GM19463 (cell line): ENCODE measurements around the gene DAND5.
"Not testable (repeated sequence)": the region's sequence is repeated elsewhere in the genome, so short reads cannot be mapped to it uniquely, and the experiment has no call there.

ENCODE experiments used
- ATAC-seq: cut with Tn5 transposase; IDR thresholded peaks from one replicate; pipeline ENCODE4 v1.9.1; 2021; ENCODE audit warnings: mild to moderate bottlenecking, moderate library complexity; ENCODE audit not compliant: unreplicated experiment

The DAND5 gene

GRCh38 chr19:12945479-12946091, 23.8 kb upstream of the DAND5 start, which contains the start of gene RAD23A:
Gene RAD23A (plus strand): TSS chr19:12945862. CDS start chr19:12945949, 87 bp downstream.
- peak; percentile 74 for ATAC-seq

DNA sequence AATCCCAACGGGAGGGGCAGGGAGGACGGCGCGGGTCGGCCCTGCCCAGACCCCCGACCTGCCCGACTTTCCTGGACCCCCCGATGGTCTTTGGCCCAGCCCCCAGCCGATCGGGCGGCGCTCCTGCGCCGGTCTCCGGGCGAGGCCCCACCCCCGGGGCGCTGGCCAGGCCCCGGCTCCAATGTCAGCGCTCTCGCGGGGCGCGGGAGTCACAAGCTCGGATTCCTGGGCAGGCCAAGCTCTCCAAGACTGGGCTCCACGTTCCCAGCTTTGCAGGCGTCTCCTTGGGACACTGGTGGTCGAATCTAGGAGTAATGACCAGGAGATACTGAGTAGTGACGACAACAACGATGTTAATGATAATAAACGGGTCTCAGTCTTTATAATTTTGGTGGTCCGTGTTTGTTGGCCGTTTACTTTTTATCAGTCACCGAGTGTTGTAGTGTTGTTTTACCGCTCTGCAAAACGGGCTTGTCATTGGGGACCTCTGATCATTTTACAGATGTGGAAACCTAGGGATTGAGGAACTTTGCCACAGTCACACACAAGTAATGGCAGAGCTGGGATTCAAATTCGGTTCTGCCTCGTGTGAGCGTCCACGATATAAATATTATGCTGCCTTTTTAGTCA, 23.2 kb upstream of the DAND5 start:
- peak; percentile 40 for ATAC-seq

- no peak for ATAC-seq
Observed at GRCh38 chr19:12946731-12947496, 22.5 kb upstream of the DAND5 start.

- ATAC-seq, result no peak
Observed at GRCh38 chr19:12947702-12948611, 21.4 kb upstream of the DAND5 start.

GRCh38 chr19:12948612-12949362, 20.6 kb upstream of the DAND5 start:
- ATAC-seq, result no peak

DNA sequence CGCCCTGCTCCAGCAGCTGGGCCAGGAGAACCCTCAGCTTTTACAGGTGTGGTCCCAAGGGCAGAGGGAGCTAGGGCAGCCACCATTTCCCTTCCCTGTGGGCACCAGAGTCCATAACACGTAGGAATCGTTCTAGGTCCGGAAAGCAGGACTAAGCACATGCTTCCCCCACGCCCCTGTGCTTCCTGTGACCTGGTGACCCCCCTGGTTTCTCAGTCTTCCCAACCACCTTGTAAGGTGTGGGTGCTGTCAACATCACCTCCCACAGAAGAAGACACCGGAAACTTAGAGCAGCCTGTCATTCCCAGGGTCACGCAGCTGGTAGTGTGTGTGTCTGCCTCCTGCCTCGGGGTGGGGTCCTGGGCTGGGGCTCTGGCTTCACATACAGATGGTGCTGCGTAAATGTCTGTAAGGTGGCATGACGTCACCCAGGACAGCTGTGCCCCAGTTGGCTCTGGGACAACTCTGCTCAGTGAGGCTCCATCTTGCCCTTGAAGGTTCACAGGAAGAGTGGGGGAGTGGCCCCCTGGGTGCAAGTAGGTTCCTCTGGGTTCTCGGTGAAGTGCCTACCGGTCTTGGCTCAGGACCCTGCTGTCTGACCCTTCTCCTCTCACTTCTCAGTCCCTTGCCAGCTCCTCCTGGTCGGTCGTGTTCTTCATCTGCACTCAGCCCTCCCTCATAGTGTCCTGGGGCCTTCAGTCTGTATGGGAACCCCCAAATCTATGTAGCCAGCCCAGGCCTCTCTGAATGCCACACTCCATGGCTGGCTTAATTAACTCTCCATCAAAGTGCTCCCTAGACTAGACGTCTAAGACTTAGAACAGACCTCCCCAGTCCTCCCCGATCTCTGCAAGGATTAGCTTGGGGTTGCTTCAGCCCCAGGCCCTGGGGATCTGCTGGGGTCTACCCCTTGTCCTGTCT, 19.8 kb upstream of the DAND5 start:
- ATAC-seq, result no peak

GRCh38 chr19:12952050-12952449, 17.3 kb upstream of the DAND5 start:
- not testable (repeated sequence) for ATAC-seq

DNA sequence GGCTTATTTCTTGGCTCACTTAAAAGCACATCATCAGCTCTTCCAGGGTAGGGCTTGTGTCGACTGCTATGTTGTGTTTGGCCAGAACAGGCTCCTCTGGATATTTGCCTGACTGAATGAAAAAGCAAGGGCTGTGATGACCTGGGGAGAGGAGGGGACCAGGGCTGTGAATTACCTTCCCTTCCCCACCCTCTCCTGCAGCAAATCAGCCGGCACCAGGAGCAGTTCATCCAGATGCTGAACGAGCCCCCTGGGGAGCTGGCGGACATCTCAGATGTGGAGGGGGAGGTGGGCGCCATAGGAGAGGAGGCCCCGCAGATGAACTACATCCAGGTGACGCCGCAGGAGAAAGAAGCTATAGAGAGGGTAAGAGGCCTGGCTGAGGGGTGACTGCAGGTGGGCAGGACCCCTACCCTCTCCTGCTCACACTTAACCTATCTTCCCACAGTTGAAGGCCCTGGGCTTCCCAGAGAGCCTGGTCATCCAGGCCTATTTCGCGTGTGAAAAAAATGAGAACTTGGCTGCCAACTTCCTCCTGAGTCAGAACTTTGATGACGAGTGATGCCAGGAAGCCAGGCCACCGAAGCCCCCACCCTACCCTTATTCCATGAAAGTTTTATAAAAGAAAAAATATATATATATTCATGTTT, 16.8 kb upstream of the DAND5 start:
- ATAC-seq, result no peak

GRCh38 chr19:12953138-12953798, 16.1 kb upstream of the DAND5 start:
- no peak for ATAC-seq

- no peak for ATAC-seq
Observed at GRCh38 chr19:12953799-12954611, 15.4 kb upstream of the DAND5 start.

- ATAC-seq, result no peak
Observed at GRCh38 chr19:12954612-12954962, 14.8 kb upstream of the DAND5 start.

- not testable (repeated sequence) for ATAC-seq
Observed at GRCh38 chr19:12955575-12955974, 13.8 kb upstream of the DAND5 start.

GRCh38 chr19:12955996-12956395, 13.4 kb upstream of the DAND5 start:
- ATAC-seq, result no peak

- ATAC-seq, result no peak
Observed at GRCh38 chr19:12956446-12957388, 12.7 kb upstream of the DAND5 start, which contains the start of gene GADD45GIP1. Gene GADD45GIP1 (minus strand): TSS chr19:12957223. CDS start chr19:12957212, 11 bp downstream.

- ATAC-seq, result not testable (repeated sequence)
Observed at GRCh38 chr19:12957389-12957952, 11.9 kb upstream of the DAND5 start.

DNA sequence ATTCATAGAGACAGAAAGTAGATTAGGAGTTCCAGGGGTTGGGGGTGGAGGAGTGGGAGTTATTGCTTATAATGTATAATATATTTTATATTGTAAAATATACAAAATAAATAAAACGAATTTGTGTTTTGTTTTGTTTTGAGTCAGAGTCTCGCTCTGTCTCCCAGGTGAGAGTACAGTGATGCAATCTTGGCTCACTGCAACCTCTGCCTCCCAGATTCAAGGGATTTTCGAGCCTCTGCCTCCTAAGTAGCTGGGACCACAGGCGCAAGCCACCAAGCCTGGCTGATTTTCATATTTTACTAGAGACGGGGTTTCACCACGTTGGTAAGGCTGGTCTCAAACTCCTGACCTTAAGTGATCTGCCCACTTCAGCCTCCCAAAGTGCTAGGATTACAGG, 9.9 kb upstream of the DAND5 start:
- ATAC-seq, result no peak
